ENCODE data around the gene HTRA3.

GRCh38 chr4:8290701-8290970 is 21.1 kb downstream of the HTRA3 start:
- TF ChIP-seq POLR2AphosphoS5 (IDR thresholded peaks at IDR 0.05) (no peak), POLR2A (IDR thresholded peaks at IDR 0.05; ENCODE audit: low read depth) (no peak)

Data from esophagus muscularis mucosa (tissue), 2 donors.